ENCODE measurements around the gene MEGF6. TPM values are rescaled to one million over a fixed set of nuclear protein-coding genes. Genes with fewer than 3 reads are reported as not detected.

Gene MEGF6
- total RNA-seq, 1 experiment from 2014 or later = 21.3 TPM

DNA sequence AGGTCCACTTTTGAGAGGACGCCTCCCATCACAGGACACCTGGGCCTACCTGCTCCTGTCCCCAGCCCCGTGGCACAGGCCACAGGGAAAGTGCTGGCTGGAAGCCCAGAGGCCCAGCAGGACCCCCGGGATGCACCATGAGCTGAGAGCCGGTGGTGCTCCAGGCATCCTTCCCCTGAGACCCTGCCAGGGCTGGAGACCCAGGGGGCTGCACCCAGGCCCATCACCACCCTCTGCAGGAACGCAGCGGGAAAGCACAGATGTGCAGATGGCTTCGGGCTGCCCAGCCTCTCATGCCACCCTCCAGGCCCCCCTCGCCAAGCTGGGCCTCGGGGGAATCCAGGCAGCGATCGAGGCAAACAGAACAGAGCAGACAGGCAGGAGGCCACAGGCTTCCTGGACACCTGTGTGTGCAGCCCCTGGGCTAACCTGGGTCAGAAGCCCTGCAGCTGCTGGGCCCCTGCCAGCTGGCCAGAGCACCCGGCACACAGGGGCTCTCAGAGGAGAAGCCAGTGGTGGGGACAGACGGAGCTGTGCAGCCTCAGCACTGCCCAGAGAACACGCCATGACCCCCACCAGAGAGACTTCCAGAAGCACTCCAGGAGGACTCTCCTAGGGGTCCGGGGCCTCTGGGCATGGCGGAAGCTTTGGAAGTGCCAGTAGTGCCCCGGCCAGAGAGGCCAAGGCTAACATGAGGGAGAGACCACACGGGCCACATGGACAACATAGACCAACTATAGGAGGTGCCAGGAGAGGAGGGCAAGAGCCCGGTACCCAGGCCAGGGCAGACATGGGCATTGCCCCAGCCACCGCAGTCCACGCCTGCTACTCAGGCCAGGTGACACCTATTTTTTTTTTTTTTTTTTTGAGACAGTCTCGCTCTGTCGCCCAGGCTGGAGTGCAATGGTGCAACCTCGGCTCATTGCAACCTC lies 85.5 kb downstream of the MEGF6 start:
- Mint-ChIP-seq H3K4me1 (peaks cover 4 to 7% of the 10 kb centered on the region in 2 experiments), H3K4me3 (no peak overlapping the region), H3K27ac (no peak overlapping the region), H3K36me3 (ENCODE audit: insufficient read depth in 1 of 3, low read depth in 3 of 3) (no peaks in the 10 kb centered on the region; a peak in 2 of 7 replicates), H3K9me3 (no peaks in the 10 kb centered on the region; a peak in 1 of 5 replicates), H3K27me3 (ENCODE audit: low read depth) (peaks cover 27% of the 10 kb centered on the region)
- DNase-seq = no peak
- H2BK5ac ChIP-seq (ENCODE audit: insufficient read length, low read length) = no peak overlapping the region
- no peak overlapping the region for H2BK120ac ChIP-seq (ENCODE audit: low read depth, low read length, poor library complexity, severe bottlenecking)
- H3K27ac ChIP-seq (ENCODE audit: insufficient read length, low read depth, low read length) = no peak overlapping the region
- no peak overlapping the region for H3K4ac ChIP-seq (ENCODE audit: low read depth, low read length)
- no peaks in the 10 kb centered on the region for H3K23me2 ChIP-seq (ENCODE audit: insufficient read length, low read depth, low read length, poor library complexity, severe bottlenecking)
- no peak overlapping the region for H3K56ac ChIP-seq (ENCODE audit: insufficient read length, low read depth, low read length)
- H3K9me3 ChIP-seq (ENCODE audit: control insufficient read depth, low read depth, low read length) = no peaks in the 10 kb centered on the region
- H3K79me2 ChIP-seq (ENCODE audit: insufficient read depth, low read length) = no peaks in the 10 kb centered on the region
- H4K20me1 ChIP-seq (ENCODE audit: control insufficient read depth, insufficient read depth, insufficient read length) = peaks cover 3% of the 10 kb centered on the region
- no peaks in the 10 kb centered on the region for H3K4me1 ChIP-seq (ENCODE audit: insufficient read depth, low read length)
- H3K23ac ChIP-seq (ENCODE audit: insufficient read length, low read depth, low read length) = no peak overlapping the region
- no peak overlapping the region for H2BK20ac ChIP-seq (ENCODE audit: low read depth, low read length, poor library complexity, severe bottlenecking)
- no peaks in the 10 kb centered on the region for H3K79me1 ChIP-seq (ENCODE audit: insufficient read depth, low read depth, low read length, poor library complexity, severe bottlenecking)
- no peak overlapping the region for H3K18ac ChIP-seq (ENCODE audit: insufficient read length, low read depth, low read length)
- H3K14ac ChIP-seq (ENCODE audit: insufficient read depth, low read length) = no peak overlapping the region
- H3K27me3 ChIP-seq (ENCODE audit: insufficient read depth, low read length) = no peaks in the 10 kb centered on the region
- no peak overlapping the region for H4K91ac ChIP-seq (ENCODE audit: insufficient read length, low read depth, low read length)
- H4K5ac ChIP-seq (ENCODE audit: insufficient read length, low read depth, low read length) = no peak overlapping the region
- WGBS (ENCODE audit: extremely low coverage, insufficient read length, low lambda C conversion rate) = no CpG with 5 or more reads among the region's 24 CpGs
- H3K9ac ChIP-seq (ENCODE audit: extremely low read depth, insufficient read length, low read length) = no peak overlapping the region
- H2AFZ ChIP-seq (ENCODE audit: low read length) = no peak overlapping the region
- H3T11ph ChIP-seq (ENCODE audit: low read length) = no peak overlapping the region
- no peak overlapping the region for H3K4me2 ChIP-seq (ENCODE audit: insufficient read depth, insufficient read length, low read length)
- H2AK5ac ChIP-seq (ENCODE audit: insufficient read length, low read length) = no peak overlapping the region
- H4K8ac ChIP-seq (replicated peaks; ENCODE audit: insufficient read length, low read depth, low read length) = no peak overlapping the region
- H2BK12ac ChIP-seq (ENCODE audit: insufficient read length, low read depth, low read length) = no peak overlapping the region
- TF ChIP-seq, protein P1, sequence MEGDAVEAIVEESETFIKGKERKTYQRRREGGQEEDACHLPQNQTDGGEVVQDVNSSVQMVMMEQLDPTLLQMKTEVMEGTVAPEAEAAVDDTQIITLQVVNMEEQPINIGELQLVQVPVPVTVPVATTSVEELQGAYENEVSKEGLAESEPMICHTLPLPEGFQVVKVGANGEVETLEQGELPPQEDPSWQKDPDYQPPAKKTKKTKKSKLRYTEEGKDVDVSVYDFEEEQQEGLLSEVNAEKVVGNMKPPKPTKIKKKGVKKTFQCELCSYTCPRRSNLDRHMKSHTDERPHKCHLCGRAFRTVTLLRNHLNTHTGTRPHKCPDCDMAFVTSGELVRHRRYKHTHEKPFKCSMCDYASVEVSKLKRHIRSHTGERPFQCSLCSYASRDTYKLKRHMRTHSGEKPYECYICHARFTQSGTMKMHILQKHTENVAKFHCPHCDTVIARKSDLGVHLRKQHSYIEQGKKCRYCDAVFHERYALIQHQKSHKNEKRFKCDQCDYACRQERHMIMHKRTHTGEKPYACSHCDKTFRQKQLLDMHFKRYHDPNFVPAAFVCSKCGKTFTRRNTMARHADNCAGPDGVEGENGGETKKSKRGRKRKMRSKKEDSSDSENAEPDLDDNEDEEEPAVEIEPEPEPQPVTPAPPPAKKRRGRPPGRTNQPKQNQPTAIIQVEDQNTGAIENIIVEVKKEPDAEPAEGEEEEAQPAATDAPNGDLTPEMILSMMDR (conservative IDR thresholded peaks at IDR 0.05) = no peak
- H2BK15ac ChIP-seq (ENCODE audit: low read depth, low read length) = no peak overlapping the region
